Measurements from ENCODE around the gene CCR5AS.
"Not testable (repeated sequence)": the region's sequence is repeated elsewhere in the genome, so short reads cannot be mapped to it uniquely, and the experiment has no call there.

CCR5AS gene

GRCh38 chr3:46354478-46354877, 52.4 kb downstream of the CCR5AS start:
- no peak for DNase-seq

- no peak for DNase-seq
Measured at GRCh38 chr3:46353647-46354410, 53.0 kb downstream of the CCR5AS start, which contains the start of gene CCR2. TSS of gene CCR2 (plus strand) at chr3:46354111. CDS start at chr3:46357528, 3,417 bp downstream.

GRCh38 chr3:46353090-46353489, 53.8 kb downstream of the CCR5AS start:
- no peak for DNase-seq

GRCh38 chr3:46351646-46352045, 55.2 kb downstream of the CCR5AS start:
- DNase-seq: no peak

- DNase-seq: no peak
Measured at GRCh38 chr3:46350262-46350565, 56.7 kb downstream of the CCR5AS start.

GRCh38 chr3:46349484-46350261, 57.2 kb downstream of the CCR5AS start:
- no peak for DNase-seq

- DNase-seq: no peak
Measured at GRCh38 chr3:46348823-46349482, 57.9 kb downstream of the CCR5AS start.

GRCh38 chr3:46344476-46344875, 62.4 kb downstream of the CCR5AS start:
- no peak for DNase-seq

- no peak for DNase-seq
Measured at GRCh38 chr3:46338840-46339239, 68.0 kb downstream of the CCR5AS start.

GRCh38 chr3:46337911-46338310, 69.0 kb downstream of the CCR5AS start:
- no peak for DNase-seq

- no peak for DNase-seq
Measured at GRCh38 chr3:46335541-46335940, 71.3 kb downstream of the CCR5AS start.

- no peak for DNase-seq
Measured at GRCh38 chr3:46334741-46335478, 72.0 kb downstream of the CCR5AS start.

- not testable (repeated sequence) for DNase-seq
Measured at GRCh38 chr3:46330676-46331075, 76.2 kb downstream of the CCR5AS start.

- DNase-seq: no peak
Measured at GRCh38 chr3:46325645-46326300, 81.1 kb downstream of the CCR5AS start.

- no peak for DNase-seq
Measured at GRCh38 chr3:46324036-46324435, 82.8 kb downstream of the CCR5AS start.

GRCh38 chr3:46321461-46322104, 85.3 kb downstream of the CCR5AS start:
- DNase-seq: no peak

GRCh38 chr3:46318207-46318927, 88.5 kb downstream of the CCR5AS start:
- DNase-seq: no peak

GRCh38 chr3:46316206-46316605, 90.7 kb downstream of the CCR5AS start:
- no peak for DNase-seq

- no peak for DNase-seq
Measured at GRCh38 chr3:46314517-46314916, 92.3 kb downstream of the CCR5AS start.

All from skin of body (tissue), 1 donor.